SU-DHL-6 (cell line): ENCODE measurements around the gene PLEK2.
A peak's percentile ranks its signal among the peaks of the same experiment; 100 is the strongest.

Experiments
- CTCF ChIP-seq: fragments of 200-600 bp; sonication (generic); IDR thresholded peaks from one replicate; pipeline ENCODE4 v1.5.1; 2017; ENCODE audit warnings: antibody characterized with exemption, mild to moderate bottlenecking, low read length, moderate library complexity; ENCODE audit not compliant: insufficient read depth, poor library complexity, severe bottlenecking
- EZH2phosphoT487 ChIP-seq: fragments of 200-600 bp; sonication (generic), shearing (Covaris generic); conservative IDR thresholded peaks from 2 replicates; pipeline ENCODE4 v1.6.1; 2018; ENCODE audit warnings: mild to moderate bottlenecking, antibody characterized with exemption, low read length, moderate library complexity, mixed read lengths

- TF ChIP-seq CTCF: peak; percentile 70
- TF ChIP-seq EZH2phosphoT487: no peak
Measured at GRCh38 chr14:67426983-67427606, 15.1 kb upstream of the PLEK2 start.
